NOMO-1 (cell line): ENCODE measurements around the gene HOXA7.

Source experiments
- DNase-seq, 2 experiments: peaks; one replicate each; lab custom pipeline; 2025; ENCODE audit not compliant: unreplicated experiment in 2 of 2; lab: John Stamatoyannopoulos, UW

Gene HOXA7

DNA sequence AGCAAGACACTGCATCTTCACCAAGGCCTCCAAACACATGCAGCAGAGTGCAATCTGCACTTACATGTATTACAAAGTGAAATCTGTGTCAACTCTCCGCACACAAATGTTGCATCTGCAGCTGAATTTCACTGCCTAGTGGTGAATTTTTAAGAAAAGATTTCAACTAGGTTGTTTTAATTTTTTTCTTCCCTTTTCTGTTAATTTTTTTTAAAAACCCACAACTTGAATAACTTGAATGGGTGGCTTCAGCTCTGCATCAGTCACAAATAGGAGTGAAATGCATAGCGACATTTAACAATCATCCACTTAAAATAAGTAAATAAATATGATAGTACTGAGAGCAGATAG, 37.5 kb upstream of the HOXA7 start:
- no peak for DNase-seq

- no peak for DNase-seq
These were observed 37.0 kb upstream of the HOXA7 start for GRCh38 chr7:27193335-27194001.

- peak; percentile 62 to 65 for DNase-seq
These were observed 36.3 kb upstream of the HOXA7 start for GRCh38 chr7:27192546-27193334.

- no peak for DNase-seq
These were observed 35.5 kb upstream of the HOXA7 start for GRCh38 chr7:27191833-27192545.

DNA sequence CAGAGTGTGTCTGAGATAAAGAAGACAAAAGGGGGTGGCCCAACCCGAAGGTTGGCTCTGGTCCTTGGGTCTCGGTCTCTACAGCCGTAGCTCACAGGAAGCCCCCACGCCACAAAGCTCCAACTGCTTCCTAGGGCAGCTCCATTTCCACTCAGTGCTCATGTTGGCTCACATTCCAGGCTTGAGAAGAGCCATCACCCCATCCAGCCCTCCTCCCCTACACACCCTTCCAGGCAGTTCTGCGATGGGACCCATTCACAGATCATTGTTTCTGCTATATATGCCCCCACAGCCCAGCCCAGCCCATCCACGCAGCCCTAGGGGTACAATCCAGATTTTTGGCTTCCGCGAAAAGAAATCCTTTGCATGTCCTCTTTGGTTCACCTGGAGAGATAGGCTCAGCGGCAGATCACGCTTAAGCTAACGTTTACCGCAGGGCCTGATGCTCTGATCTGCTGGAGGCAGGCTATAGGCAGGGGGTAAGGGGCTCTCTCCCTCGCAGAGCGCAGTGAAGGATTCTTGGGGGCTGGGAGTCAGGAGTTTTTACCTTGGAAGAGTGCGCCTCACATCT, 34.8 kb upstream of the HOXA7 start:
- DNase-seq, result no peak

DNA sequence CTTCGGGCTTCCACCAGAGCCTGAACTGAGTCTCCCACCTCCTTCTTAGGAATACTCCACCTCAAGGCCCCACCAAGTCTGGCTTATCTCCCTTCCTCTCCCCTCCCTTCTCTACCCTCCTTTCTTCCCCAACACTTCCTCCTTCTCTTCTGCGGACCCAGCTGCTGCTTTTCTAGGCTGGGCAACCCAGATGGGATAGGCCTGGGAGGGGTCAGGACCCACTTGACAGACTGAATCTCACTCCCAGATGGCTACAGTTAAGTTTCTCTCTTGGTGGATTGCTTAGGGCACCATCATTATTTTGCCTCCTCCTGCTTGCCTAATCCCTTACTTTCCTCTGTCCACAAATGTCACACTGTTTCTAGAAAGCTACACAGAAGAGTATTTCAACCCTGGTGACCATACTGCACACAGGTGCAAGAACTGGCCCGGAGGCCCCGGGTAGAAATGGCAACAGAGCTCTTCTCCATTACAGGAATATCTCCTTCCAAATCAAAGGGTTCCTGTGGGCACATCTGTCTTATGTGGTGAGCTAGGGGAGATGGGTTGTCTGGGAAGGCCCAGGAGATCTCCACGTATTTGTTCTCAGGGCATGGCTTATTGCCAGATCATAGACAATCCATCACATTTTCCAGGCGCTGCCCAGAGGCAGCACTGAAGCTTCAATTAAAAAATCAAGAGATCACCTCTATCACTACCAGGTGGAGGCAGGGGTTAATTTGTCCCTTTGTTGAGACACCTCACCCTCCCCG, 33.7 kb upstream of the HOXA7 start:
- no peak for DNase-seq

DNA sequence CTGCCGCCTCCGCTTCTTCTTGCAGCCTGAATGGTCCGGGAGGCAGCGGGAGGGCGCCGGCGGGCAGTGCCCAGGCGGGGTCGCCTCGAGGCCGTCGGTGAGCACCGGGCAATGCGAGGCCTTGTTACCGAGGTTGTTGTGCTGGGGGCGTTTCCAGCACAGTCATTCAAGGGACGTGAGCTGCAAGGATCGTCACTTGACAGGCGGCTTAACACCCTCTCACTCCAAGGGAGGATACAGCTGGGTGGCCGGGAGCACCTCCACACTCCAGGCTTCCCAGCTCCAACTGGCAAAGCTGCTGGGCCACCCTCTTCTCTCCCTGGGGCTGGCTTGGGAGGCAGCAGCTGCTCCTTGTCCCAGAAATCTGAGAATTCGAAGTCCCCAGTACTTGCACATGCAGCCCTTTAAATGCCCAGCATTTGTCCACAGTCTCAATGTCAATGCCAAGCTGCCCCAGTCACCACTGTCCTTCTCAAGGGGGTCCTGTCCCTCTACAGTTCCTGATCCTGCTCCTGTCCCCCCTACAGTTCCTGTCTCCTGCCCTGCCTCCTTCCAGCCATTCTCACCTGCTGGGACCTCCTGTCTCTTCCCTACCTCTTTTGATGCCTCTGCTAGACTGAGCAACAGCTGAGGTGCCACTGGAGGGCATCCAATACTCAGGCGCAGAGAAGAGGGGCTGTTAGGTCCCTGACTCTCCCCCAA, 33.0 kb upstream of the HOXA7 start:
- DNase-seq, result no peak

GRCh38 chr7:27188386-27189294, 32.2 kb upstream of the HOXA7 start:
- peak; percentile 45 to 61 for DNase-seq

DNA sequence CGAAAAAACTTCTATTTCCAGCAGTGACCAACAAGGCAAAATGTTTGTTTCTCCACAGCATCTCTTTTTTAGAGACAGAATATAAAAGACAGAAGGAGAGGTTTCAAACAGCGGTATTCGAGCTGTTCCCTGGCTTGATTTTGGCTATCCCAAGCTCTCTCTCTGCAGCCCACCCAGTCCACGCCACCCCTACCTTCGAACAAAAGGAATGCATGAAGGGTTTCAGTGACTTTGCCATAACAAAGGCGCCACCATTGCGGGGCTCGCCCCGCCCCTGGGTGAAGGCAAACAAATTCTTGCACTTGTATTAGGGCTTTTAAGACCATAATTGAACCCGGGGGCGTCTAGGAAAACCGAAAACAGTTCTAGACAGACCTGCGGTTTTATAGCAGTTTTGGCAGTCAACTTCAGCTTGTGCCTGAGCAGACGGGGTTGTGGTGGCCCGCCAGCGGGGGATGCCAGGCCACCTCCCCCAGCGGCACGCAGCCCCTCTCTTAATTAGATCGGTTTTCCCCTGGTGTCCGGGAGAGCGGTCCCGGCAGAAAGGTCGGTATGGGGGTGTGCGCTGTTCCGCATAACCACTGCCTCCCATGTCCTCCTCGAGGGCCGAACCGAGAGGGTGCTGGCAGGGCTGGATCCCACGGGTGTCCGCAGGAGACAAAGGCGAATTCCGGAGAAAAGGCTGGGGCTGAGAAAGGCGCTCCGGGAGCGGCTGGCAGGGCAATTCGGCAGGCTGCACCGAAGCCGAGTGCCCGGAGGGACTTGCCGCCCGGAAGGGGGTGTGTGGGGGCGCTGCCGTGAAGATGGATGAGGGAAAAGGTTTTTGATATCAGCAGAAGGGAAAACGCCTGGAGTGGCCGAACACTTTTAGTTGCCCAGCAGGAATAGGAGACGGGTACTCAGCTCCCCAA, 31.3 kb upstream of the HOXA7 start:
- DNase-seq, result no peak

GRCh38 chr7:27186668-27187474, 30.4 kb upstream of the HOXA7 start:
- DNase-seq, result no peak

DNA sequence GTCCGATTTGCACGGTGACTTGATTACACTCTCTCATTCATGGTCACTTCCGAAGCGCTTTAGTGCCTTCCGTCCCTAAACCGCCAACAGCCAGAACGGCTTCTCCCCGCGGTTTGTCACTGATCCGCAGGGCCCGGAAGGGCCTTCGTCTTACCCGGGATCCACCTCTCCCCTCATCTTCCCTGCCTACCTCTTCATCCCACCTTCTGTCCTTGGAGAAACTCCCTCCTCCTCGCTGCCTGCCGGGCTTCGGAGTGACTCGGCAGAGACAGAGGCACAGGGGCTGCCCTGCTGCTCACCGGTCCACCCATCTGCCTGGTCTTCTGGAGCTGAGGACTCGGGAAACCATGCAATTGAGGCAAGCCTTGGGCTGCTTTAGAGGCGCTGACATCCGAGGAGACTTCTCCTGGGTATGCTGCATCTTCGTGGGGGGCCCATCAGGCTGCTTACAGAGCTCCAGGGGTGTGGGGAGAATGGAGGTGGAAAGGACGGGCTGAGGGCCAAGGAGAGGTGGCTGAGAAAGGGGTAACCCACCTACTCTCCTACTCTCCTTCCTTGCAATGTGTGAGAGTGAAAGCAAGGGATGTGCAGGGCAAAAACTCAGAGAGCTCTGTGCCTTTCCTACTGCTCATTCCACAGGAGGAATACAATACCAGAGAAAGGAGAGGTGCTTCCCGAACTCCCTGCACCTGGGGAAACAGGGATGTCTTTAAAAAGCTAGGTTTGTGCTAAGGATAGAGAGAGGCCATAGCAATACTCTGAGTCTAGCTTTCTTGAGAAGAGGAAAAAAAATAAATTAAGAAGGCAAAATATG, 29.6 kb upstream of the HOXA7 start:
- DNase-seq, result no peak

DNA sequence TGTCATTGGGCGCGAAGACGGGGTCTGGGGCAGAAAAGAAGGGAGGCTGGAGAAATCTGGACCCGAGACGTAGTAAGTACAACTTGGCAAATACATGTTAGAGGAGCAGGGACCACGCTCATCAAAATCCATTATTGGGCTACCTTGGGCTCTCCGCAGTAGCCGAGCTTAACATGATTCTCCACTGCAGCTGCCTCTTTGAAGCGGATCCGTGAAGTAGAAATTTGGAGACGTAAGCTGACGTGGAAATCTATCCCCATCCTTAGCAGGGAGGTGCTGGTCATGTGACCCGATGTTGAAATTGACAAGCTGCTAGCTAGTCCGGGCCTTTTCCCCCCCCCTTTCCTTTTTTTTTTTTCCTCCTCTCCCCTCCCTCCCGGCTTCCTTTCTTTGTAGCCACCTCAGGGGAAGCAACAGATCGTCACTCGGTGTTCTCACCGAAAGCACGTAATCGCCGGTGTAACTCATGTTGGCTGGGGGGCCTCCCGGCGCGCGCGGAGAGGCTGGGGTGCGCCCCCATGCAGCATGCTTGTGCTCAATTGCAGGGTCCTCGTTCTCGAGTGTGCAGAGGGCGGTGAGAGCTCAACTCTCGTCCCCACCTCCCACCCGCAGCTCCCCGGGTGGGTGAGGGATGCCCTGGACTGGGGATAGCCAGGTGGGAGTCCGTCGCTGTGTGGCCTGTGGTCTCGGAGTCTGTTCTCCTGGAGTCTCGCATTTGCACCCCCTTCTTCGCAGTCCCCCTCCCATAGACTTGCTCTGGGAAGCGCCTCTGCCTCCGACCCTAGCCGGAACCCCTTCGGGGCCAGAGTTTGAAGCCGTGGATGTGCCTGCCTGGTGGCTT, 28.8 kb upstream of the HOXA7 start, which contains the start of gene HOXA11:
Gene HOXA11 (minus strand): TSS at position 220 of the 841 bp plus-strand sequence. CDS start 88 bp downstream, at position 132.
- DNase-seq, result peak; percentile 75 to 86

DNA sequence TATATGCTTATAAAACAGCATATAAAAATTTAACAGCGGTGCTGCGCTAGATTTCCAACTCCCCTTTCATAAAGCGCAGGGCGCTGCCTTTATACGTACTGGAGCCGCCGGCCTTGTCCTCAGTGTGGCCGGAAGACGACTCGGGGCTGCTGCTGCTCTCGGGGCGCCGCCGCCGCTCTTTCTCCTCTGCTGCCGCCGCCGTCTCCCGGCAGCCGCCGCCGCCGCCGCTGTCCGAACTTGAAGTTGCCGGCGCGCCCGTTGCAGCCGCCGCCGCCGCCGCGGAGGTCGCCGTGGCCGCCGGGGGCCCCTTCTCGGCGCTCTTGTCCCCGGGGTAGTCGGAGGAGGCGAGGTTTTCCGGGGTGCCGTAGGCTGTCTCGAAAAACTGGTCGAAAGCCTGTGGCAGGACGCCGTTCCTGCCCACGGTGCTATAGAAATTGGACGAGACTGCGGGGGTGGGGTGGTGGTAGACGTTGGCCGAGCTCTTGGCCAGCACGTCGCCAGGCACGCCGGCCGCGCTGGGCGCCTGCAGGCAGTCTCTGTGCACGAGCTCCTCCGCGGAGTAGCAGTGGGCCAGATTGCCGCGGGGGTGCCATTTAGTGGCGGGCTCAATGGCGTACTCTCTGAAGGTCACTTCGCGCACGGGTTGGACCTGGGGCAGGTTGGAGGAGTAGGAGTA, 28.0 kb upstream of the HOXA7 start:
- peak in 1 of 2 experiments; percentile 34 for DNase-seq

DNA sequence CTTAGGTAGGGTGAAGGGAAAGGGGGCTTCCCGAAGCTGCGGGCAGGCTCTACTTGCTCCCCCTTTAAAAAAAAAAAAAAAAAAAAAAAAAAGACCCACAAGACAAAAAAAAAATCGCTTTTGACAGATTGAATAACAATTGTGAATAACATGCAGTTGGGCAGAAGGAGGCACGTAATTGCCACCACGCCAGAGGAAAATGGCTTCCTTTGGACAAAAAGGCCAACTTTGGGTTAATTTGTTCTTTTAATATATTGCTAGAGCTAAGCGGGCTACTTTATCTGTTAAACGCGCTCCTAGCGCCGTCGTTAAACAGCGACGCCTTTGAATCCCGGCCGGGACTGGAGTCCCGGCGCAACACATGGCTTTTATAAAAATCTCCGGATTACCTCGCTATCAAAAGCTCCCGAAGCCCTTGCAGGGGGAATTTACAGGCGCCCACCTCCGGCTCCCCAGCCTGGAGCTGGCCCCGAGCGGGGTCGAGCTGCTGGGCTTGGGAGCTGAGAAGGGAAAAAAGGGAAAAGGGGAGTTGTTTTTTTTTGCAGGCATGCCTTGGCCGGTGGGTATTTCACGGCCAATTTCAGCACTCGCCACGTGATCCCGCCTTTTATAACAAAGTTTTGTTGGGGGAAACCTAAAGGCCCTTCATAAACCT, 27.3 kb upstream of the HOXA7 start:
- no peak for DNase-seq
